ENCODE measurements around the gene TDO2.
A peak's percentile ranks its signal among the peaks of the same experiment; 100 is the strongest.

TDO2 gene

DNA sequence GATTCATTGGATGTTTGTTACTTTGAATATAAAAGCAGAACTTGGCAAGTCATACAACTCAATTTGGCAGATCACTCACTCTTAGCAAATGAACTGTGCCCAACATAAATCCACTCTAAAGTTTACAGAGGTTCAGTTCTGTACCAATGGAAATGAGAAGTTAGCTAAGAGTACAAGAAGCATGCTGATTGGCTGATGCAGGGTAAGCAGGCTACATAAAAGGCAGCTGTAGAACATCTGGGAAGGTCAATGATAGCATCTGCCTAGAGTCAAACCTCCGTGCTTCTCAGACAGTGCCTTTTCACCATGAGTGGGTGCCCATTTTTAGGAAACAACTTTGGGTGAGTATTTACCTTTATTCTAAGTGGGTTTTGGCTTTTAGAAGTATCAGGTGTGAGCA lies at the start of gene TDO2:
TSS of gene TDO2 (plus strand) at position 244 of the 400 bp plus-strand sequence. CDS start at position 307, 63 bp downstream.
- peaks cover 6% of the 10 kb centered on the region; the same call in 1 of the 2 replicates for H3K4me1 ChIP-seq (ENCODE audit: low read length)
- H3K27me3 ChIP-seq (ENCODE audit: low read depth, low read length) = no peaks in the 10 kb centered on the region
- no peaks in the 10 kb centered on the region for H3K79me2 ChIP-seq (ENCODE audit: low read length)
- no peaks in the 10 kb centered on the region for H4K20me1 ChIP-seq (ENCODE audit: insufficient read depth, low read length)
- H3K4me2 ChIP-seq (ENCODE audit: low read length) = no peak within 1 kb of the TSS
- no peak within 1 kb of the TSS for H3K9ac ChIP-seq (ENCODE audit: low read length)
- H3K36me3 ChIP-seq (replicated peaks; ENCODE audit: low read depth, low read length) = no peaks in the 10 kb centered on the region
- no peak within 1 kb of the TSS for H3K4me3 ChIP-seq (ENCODE audit: low read length)
- no peak within 1 kb of the TSS; the same call in 1 of the 2 replicates for H2AFZ ChIP-seq (ENCODE audit: low read depth, low read length)
- H3K27ac ChIP-seq (ENCODE audit: low read length) = no peak within 1 kb of the TSS
- TF ChIP-seq EZH2phosphoT487 (IDR thresholded peaks at IDR 0.05; ENCODE audit: low read depth) = no peak
- TF ChIP-seq, protein P1, sequence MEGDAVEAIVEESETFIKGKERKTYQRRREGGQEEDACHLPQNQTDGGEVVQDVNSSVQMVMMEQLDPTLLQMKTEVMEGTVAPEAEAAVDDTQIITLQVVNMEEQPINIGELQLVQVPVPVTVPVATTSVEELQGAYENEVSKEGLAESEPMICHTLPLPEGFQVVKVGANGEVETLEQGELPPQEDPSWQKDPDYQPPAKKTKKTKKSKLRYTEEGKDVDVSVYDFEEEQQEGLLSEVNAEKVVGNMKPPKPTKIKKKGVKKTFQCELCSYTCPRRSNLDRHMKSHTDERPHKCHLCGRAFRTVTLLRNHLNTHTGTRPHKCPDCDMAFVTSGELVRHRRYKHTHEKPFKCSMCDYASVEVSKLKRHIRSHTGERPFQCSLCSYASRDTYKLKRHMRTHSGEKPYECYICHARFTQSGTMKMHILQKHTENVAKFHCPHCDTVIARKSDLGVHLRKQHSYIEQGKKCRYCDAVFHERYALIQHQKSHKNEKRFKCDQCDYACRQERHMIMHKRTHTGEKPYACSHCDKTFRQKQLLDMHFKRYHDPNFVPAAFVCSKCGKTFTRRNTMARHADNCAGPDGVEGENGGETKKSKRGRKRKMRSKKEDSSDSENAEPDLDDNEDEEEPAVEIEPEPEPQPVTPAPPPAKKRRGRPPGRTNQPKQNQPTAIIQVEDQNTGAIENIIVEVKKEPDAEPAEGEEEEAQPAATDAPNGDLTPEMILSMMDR (IDR thresholded peaks at IDR 0.05; ENCODE audit: low read depth, low read length) = no peak
- H3K9me3 ChIP-seq (ENCODE audit: insufficient read depth, low read length) = no peaks in the 10 kb centered on the region

DNA sequence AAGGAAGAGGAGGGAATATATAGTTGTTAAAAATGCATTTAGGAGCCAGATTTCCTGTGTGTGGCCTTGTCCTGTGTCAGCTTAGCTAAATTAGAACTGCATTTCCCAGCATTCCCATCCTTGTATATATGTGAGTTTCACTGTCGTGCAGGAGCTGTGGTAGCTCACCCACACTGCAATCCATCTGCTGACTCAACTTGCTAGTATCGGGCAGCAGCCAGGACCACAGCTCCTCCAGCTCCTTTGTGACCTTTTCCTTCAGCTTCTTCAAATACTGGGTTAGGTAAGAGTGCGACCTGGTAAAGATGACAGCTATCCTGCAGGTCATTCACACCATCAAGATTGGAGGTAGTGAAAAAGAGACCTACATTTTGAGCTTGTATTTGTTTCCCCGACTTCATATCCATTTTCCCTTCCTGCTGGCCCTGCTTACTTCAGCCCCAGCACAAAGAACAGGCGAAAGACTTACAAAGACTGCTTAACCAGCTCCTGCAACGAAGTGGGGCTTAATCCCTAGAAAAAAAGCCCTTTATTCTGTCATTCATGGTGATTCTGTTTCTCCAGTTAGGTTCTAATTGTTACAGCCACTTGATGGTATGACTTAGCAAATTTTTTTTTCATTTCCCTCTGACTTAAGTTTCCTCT lies 48.8 kb upstream of the TDO2 start:
- Histone ChIP-seq H3K79me2 (ENCODE audit: low read length) (no peaks in the 10 kb centered on the region), H3K4me3 (ENCODE audit: low read length) (no peak overlapping the region), H4K20me1 (ENCODE audit: insufficient read depth, low read length) (no peaks in the 10 kb centered on the region), H2AFZ (ENCODE audit: low read depth, low read length) (peak overlapping the region; percentile 41), H3K27me3 (ENCODE audit: low read depth, low read length) (no peaks in the 10 kb centered on the region), H3K4me1 (ENCODE audit: low read length) (0 out of 2 replicates have a peak, but pooled peaks cover 6% of the 10 kb centered on the region), H3K9ac (ENCODE audit: low read length) (no peak overlapping the region), H3K9me3 (ENCODE audit: insufficient read depth, low read length) (no peaks in the 10 kb centered on the region), H3K4me2 (ENCODE audit: low read length) (no peak overlapping the region), H3K27ac (ENCODE audit: low read length) (no peak overlapping the region), H3K36me3 (replicated peaks; ENCODE audit: low read depth, low read length) (no peaks in the 10 kb centered on the region)
- TF ChIP-seq EZH2phosphoT487 (IDR thresholded peaks at IDR 0.05; ENCODE audit: low read depth) = no peak
- TF ChIP-seq, protein P1 (IDR thresholded peaks at IDR 0.05; ENCODE audit: low read depth, low read length) = no peak

DNA sequence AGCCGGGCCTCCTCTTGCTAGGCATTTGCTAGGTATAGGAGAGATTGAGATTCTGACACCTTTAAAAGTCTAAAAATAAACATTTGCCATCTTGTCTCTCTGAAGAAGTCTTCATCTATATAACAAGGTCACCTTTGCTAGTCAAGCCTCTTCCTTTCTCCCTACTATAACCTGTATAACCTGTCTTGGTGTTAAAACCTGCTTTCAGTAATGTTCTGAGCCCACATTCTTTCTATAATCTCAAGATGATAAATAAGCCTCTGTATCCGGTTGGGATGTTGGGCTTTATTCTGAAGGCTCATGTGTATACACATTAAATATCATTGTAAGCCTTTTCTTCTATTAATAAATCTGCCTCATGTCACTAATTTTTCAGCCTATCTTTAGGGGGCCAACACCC lies 47.6 kb upstream of the TDO2 start:
- Histone ChIP-seq H3K27me3 (ENCODE audit: low read depth, low read length) (no peaks in the 10 kb centered on the region), H4K20me1 (ENCODE audit: insufficient read depth, low read length) (no peaks in the 10 kb centered on the region), H3K79me2 (ENCODE audit: low read length) (no peaks in the 10 kb centered on the region), H3K4me2 (ENCODE audit: low read length) (no peak overlapping the region), H3K27ac (ENCODE audit: low read length) (no peak overlapping the region), H3K36me3 (replicated peaks; ENCODE audit: low read depth, low read length) (no peaks in the 10 kb centered on the region), H3K4me3 (ENCODE audit: low read length) (no peak overlapping the region), H3K4me1 (ENCODE audit: low read length) (0 out of 2 replicates have a peak, but pooled peaks cover 6% of the 10 kb centered on the region), H3K9ac (ENCODE audit: low read length) (no peak overlapping the region), H3K9me3 (ENCODE audit: insufficient read depth, low read length) (no peaks in the 10 kb centered on the region), H2AFZ (ENCODE audit: low read depth, low read length) (no peak overlapping the region)
- TF ChIP-seq, protein P1 (IDR thresholded peaks at IDR 0.05; ENCODE audit: low read depth, low read length) = no peak
- no peak for TF ChIP-seq EZH2phosphoT487 (IDR thresholded peaks at IDR 0.05; ENCODE audit: low read depth)

DNA sequence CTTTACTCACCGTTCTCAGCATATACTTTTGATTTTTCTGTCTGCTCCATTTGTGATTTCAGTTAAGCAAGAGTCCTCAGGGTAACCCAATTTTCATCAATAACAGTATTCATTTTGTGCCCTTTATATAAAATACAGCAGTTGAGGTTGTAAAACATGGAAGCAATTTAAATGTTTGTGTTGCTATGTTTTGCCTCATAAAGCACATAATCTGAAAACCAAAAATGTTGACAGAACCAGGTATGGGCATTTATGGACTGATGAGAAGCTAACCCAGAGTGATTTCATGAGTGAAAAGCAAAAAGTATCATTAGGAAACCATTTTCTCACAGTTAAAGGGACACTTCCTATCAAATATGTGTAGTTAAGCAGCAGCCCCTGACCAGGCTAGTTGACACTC lies 37.3 kb upstream of the TDO2 start, which contains the start of gene ASIC5:
TSS of gene ASIC5 (minus strand) at position 101 of the 400 bp plus-strand sequence. CDS start at position 50, 51 bp downstream.
- Histone ChIP-seq H3K4me3 (ENCODE audit: low read length) (no peak within 1 kb of the TSS), H3K36me3 (replicated peaks; ENCODE audit: low read depth, low read length) (no peaks in the 10 kb centered on the region)

More for the DNA sequence above, 37.3 kb upstream of the TDO2 start, which contains the start of gene ASIC5:
- Histone ChIP-seq H3K9me3 (ENCODE audit: insufficient read depth, low read length) (no peaks in the 10 kb centered on the region), H3K27me3 (ENCODE audit: low read depth, low read length) (no peaks in the 10 kb centered on the region), H3K9ac (ENCODE audit: low read length) (no peak within 1 kb of the TSS), H2AFZ (ENCODE audit: low read depth, low read length) (no peak within 1 kb of the TSS), H4K20me1 (ENCODE audit: insufficient read depth, low read length) (no peaks in the 10 kb centered on the region), H3K4me2 (ENCODE audit: low read length) (no peak within 1 kb of the TSS), H3K4me1 (ENCODE audit: low read length) (no peaks in the 10 kb centered on the region), H3K27ac (ENCODE audit: low read length) (no peak within 1 kb of the TSS), H3K79me2 (ENCODE audit: low read length) (no peaks in the 10 kb centered on the region)
- TF ChIP-seq, protein P1 (IDR thresholded peaks at IDR 0.05; ENCODE audit: low read depth, low read length) = no peak
- no peak for TF ChIP-seq EZH2phosphoT487 (IDR thresholded peaks at IDR 0.05; ENCODE audit: low read depth)
